K562 (cell line): ENCODE data around the gene MANEA. TPM values are rescaled to one million over a fixed set of nuclear protein-coding genes. Genes with fewer than 3 reads are reported as not detected.

ENCODE experiments used
- ATAC-seq: fragments of 200-7000 bp; cut with Tn5 transposase; 3 replicates; pipeline ENCODE4 v1.9.1; 2020; ENCODE audit warnings: moderate library complexity
- BruUV-seq: library from RNA; stranded (reverse); fragments of 400-500 nt; replicated peaks from 2 replicates; lab custom pipeline; 2021; lab: Mats Ljungman, UMichigan
- CTCF ChIA-PET: fragments of 300-600 bp; formaldehyde crosslinking; extraction: SDS; loops from one replicate; lab custom pipeline; 2021; ENCODE audit warnings: low intra/inter-chr PET ratio; lab: Yijun Ruan, JAX
- POLR2A ChIA-PET: fragments of 300-600, 350-650 bp; sonication (Branson Sonifier 250); formaldehyde crosslinking; extraction: SDS; loops from one replicate; lab custom pipeline; 2021; ENCODE audit warnings: antibody characterized with exemption, inconsistent platforms; lab: Yijun Ruan, JAX
- DNase-seq, 4 experiments: peaks; one replicate each; pipeline versions ENCODE4 v3.0.0 to v3.0.0-alpha.2; 2011 to 2018; ENCODE audit warnings: low spot score in 3 of 4, mixed read lengths in 3 of 4; ENCODE audit errors: extremely low read depth in 1 of 4
- FAIRE-seq: peaks from 2 replicates; lab custom pipeline; 2011; peaks lifted over from hg19 to GRCh38; lab: Jason Lieb, UNC
- H2AFZ ChIP-seq: 2 replicates; pipeline ENCODE4 v1.6.0; 2011; ENCODE audit warnings: low read depth, low read length, control low read depth, inconsistent platforms
- H3K27ac ChIP-seq: fragments of 200-600 bp; 3 replicates; pipeline ENCODE4 v1.8.0; 2011; ENCODE audit warnings: low read depth, mild to moderate bottlenecking, control low read depth, inconsistent platforms, low read length, moderate library complexity, mixed read lengths; ENCODE audit errors: extremely low read depth
- H3K27me3 ChIP-seq, 2 experiments: fragments of 300-600 bp in 1 of 2; 2 replicates in 1 of 2; 3 replicates in 1 of 2; pipeline versions ENCODE4 v1.6.0 to v1.8.0; 2011; ENCODE audit warnings: inconsistent platforms in 2 of 2, low read length in 2 of 2, mild to moderate bottlenecking in 1 of 2, mixed read lengths in 1 of 2, moderate library complexity in 1 of 2; ENCODE audit not compliant: control insufficient read depth in 2 of 2, insufficient read depth in 2 of 2
- H3K36me3 ChIP-seq: fragments of 300-600 bp; 3 replicates; pipeline ENCODE4 v1.8.0; 2011; ENCODE audit warnings: mild to moderate bottlenecking, low read length, inconsistent platforms; ENCODE audit not compliant: control insufficient read depth, insufficient read depth
- H3K4me1 ChIP-seq, 2 experiments: fragments of 200-600 bp in 1 of 2; replicated peaks in 1 of 2; 2 replicates in 1 of 2; 3 replicates in 1 of 2; pipeline versions ENCODE4 v1.5.1 to v1.8.0; 2011; ENCODE audit warnings: inconsistent platforms in 2 of 2, low read length in 2 of 2, mild to moderate bottlenecking in 1 of 2, mixed read lengths in 1 of 2, moderate library complexity in 1 of 2; ENCODE audit not compliant: control insufficient read depth in 2 of 2, insufficient read depth in 2 of 2
- H3K4me2 ChIP-seq: 2 replicates; pipeline ENCODE4 v1.6.1; 2011; ENCODE audit warnings: low read length, control low read depth, inconsistent platforms, mixed read lengths; ENCODE audit not compliant: insufficient read depth
- H3K4me3 ChIP-seq: fragments of 200-600 bp; sonication (generic), shearing (Covaris generic); 2 replicates; pipeline ENCODE4 v1.5.1; 2016; ENCODE audit warnings: control low read depth, inconsistent platforms
- H3K79me2 ChIP-seq: fragments of 200-600 bp; 3 replicates; pipeline ENCODE4 v1.8.0; 2011; ENCODE audit warnings: low read length, inconsistent platforms; ENCODE audit not compliant: control insufficient read depth, insufficient read depth
- H3K9ac ChIP-seq, 2 experiments: 2 replicates each; pipeline versions ENCODE4 v1.6.0 to v1.6.1; 2011; ENCODE audit warnings: low read depth in 2 of 2, low read length in 2 of 2, control low read depth in 1 of 2, inconsistent platforms in 1 of 2, mild to moderate bottlenecking in 1 of 2, mixed read lengths in 1 of 2; ENCODE audit not compliant: insufficient read depth in 1 of 2
- H3K9me1 ChIP-seq: one replicate; pipeline ENCODE4 v1.6.0; 2011; ENCODE audit warnings: inconsistent platforms, mild to moderate bottlenecking, low read length, moderate library complexity; ENCODE audit not compliant: control insufficient read depth, insufficient read depth
- H3K9me3 ChIP-seq: replicated peaks from 2 replicates; pipeline ENCODE4 v1.5.1; 2011; ENCODE audit warnings: low read depth, low read length, inconsistent platforms; ENCODE audit not compliant: control insufficient read depth, insufficient read depth
- H4K20me1 ChIP-seq: replicated peaks from 2 replicates; pipeline ENCODE4 v1.6.1; 2011; ENCODE audit warnings: low read length, inconsistent platforms, mixed read lengths; ENCODE audit not compliant: control insufficient read depth, insufficient read depth
- BMI1 ChIP-seq: fragments of 150-350 bp; IDR thresholded peaks from 2 replicates; pipeline ENCODE4 v1.6.1; 2014; ENCODE audit warnings: low read length
- NONO ChIP-seq, 2 experiments: fragments of 200-400 bp in 1 of 2; fragments of 450-650 bp in 1 of 2; formaldehyde crosslinking in 1 of 2; IDR thresholded peaks; 2 replicates each; pipeline ENCODE4 v1.6.1; 2017; ENCODE audit warnings: low read depth in 2 of 2, mild to moderate bottlenecking in 2 of 2, moderate library complexity in 2 of 2, low read length in 1 of 2
- NR2F6 ChIP-seq: fragments of 450-650 bp; formaldehyde crosslinking; IDR thresholded peaks from 2 replicates; pipeline ENCODE4 v1.4.0; 2020; ENCODE audit warnings: mild to moderate bottlenecking
- RNF2 ChIP-seq: sonication (generic); IDR thresholded peaks from 2 replicates; pipeline ENCODE4 v1.6.1; 2016
- TCF7 ChIP-seq: sonication (generic); IDR thresholded peaks from 2 replicates; pipeline ENCODE4 v1.6.1; 2016; ENCODE audit warnings: antibody characterized with exemption, borderline replicate concordance
- TEAD4 ChIP-seq, 2 experiments: sonication (generic) in 1 of 2; formaldehyde crosslinking in 1 of 2; IDR thresholded peaks; 2 replicates each; pipeline versions ENCODE4 v1.6.1 to v1.8.0; 2012 to 2022; ENCODE audit warnings: borderline replicate concordance in 1 of 2, inconsistent platforms in 1 of 2, low read length in 1 of 2, mild to moderate bottlenecking in 1 of 2, missing genetic modification reagents in 1 of 2
- ZNF311 ChIP-seq: fragments of 250-450 bp; sonication (Bioruptor Pico); IDR thresholded peaks from 2 replicates; pipeline ENCODE4 v1.4.0; 2020; ENCODE audit warnings: mild to moderate bottlenecking, moderate library complexity
- WGBS: fragments of 100-300 bp; shearing (Covaris generic); methylation state at CpG from one replicate; pipeline ENCODE4 v1.1.6; 2016; ENCODE audit warnings: low coverage, mixed read lengths; ENCODE audit not compliant: insufficient coverage; ENCODE audit errors: missing lambda C conversion rate; 5-methylcytosine and 5-hydroxymethylcytosine counted together
- in situ Hi-C: fragments of 300-500 bp; cut with MboI; formaldehyde crosslinking; loops from 4 replicates; pipeline ENCODE4 v1.15.0; 2018; ENCODE audit warnings: inconsistent platforms, mixed read lengths
- intact Hi-C: fragments of 100-400 bp; cut with micrococcal nuclease; formaldehyde crosslinking; loops from 2 replicates; pipeline ENCODE4 v1.14.2; 2022
- polyA plus RNA-seq, 8 experiments: library from polyadenylated mRNA; depleted of rRNA in 4 of 8; stranded (reverse) in 5 of 8; unstranded in 3 of 8; fragments of >200 nt; fragmentation: Nextera tagmentation in 2 of 8; fragmentation: Illumina TruSeq in 1 of 8; extraction: Ambion mirVana in 2 of 8; extraction: Trizol in 1 of 8; gene quantifications; 2 replicates each; pipeline versions ENCODE4 v1.2.1 to v1.2.3, GENCODE V29; 2011 to 2014; ENCODE audit warnings: inconsistent platforms in 1 of 8, missing spikeins in 1 of 8
- total RNA-seq, 7 experiments: library from RNA; depleted of rRNA in 6 of 7; stranded (reverse); fragments of >200 nt in 6 of 7; fragmentation: Illumina TruSeq in 2 of 7; extraction: Trizol in 2 of 7; gene quantifications; 2 replicates each; pipeline versions ENCODE4 v1.2.1 to v1.2.3, GENCODE V29; 2011 to 2021; ENCODE audit warnings: low replicate concordance in 1 of 7
- TF ChIP-seq, protein P1 (sequence below): fragments of 450-650 bp; IDR thresholded peaks from 2 replicates; pipeline ENCODE4 v1.6.1; 2016; ENCODE audit warnings: mild to moderate bottlenecking

MANEA gene
- total and polyA plus RNA-seq, 9 of the 15 experiments (the other 6 are each of a cell fraction or from before 2014, with no cell fraction given) = 4.8 to 16.1 (median 11.4) TPM

DNA sequence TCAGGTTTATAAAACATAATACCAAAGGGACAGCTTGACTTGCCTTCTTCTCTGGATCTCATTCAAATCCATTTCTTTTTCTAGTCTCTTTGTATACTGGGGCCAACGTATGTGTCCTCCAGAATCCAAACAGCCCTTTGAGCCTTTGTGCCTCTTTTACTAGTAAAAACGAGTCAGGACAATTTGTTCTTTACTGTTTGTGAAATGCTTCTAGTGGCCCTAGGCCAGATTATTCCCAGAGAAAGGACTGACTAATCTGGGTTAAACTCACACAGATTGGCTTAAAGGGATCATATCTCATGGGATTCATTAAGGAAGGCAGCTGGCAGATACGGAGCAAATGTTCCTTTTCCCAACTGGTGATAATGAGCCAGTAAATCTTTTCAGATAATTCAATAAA, 32.1 kb upstream of the MANEA start:
- Histone ChIP-seq H3K79me2 (no peaks in the 10 kb centered on the region), H3K4me1 (no peaks in the 10 kb centered on the region), H2AFZ (no peak overlapping the region), H3K27me3 (no peaks in the 10 kb centered on the region), H3K4me3 (no peak overlapping the region), H3K4me2 (no peak overlapping the region), H3K27ac (no peak overlapping the region), H4K20me1 (no peaks in the 10 kb centered on the region), H3K9me1 (no peaks in the 10 kb centered on the region), H3K36me3 (no peaks in the 10 kb centered on the region), H3K9ac (no peak overlapping the region), H3K9me3 (no peaks in the 10 kb centered on the region)
- DNase-seq = no peak
- no peak for ATAC-seq
- no peak for FAIRE-seq
- intact Hi-C loops (no loop called here), in situ Hi-C loops (no loop called here)
- BruUV-seq = no TSS peak
- CTCF ChIA-PET = no interaction called here
- POLR2A ChIA-PET = no interaction called here
- 0% methylated on average over 3 of the region's 3 CpGs for WGBS
- TF ChIP-seq RNF2 (no peak), BMI1 (no peak), TEAD4 (IDR thresholded peaks at IDR 0.05; ENCODE audit: low read length) (no peak), TEAD4 (CRISPR knock-in tag; IDR thresholded peaks at IDR 0.05; ENCODE audit: borderline replicate concordance) (no peak), NR2F6 (CRISPR knock-in tag) (no peak), TCF7 (no peak), ZNF311 (CRISPR knock-in tag) (no peak), NONO (IDR thresholded peaks at IDR 0.05; ENCODE audit: low read depth in 2 of 2, low read length in 1 of 2) (no peak)
- TF ChIP-seq, protein P1, sequence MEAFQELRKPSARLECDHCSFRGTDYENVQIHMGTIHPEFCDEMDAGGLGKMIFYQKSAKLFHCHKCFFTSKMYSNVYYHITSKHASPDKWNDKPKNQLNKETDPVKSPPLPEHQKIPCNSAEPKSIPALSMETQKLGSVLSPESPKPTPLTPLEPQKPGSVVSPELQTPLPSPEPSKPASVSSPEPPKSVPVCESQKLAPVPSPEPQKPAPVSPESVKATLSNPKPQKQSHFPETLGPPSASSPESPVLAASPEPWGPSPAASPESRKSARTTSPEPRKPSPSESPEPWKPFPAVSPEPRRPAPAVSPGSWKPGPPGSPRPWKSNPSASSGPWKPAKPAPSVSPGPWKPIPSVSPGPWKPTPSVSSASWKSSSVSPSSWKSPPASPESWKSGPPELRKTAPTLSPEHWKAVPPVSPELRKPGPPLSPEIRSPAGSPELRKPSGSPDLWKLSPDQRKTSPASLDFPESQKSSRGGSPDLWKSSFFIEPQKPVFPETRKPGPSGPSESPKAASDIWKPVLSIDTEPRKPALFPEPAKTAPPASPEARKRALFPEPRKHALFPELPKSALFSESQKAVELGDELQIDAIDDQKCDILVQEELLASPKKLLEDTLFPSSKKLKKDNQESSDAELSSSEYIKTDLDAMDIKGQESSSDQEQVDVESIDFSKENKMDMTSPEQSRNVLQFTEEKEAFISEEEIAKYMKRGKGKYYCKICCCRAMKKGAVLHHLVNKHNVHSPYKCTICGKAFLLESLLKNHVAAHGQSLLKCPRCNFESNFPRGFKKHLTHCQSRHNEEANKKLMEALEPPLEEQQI = no peak
- TF ChIP-seq, all 486 proteins: peak for 0
